ENCODE results near the gene HSBP1. TPM values are rescaled to one million over a fixed set of nuclear protein-coding genes. Genes with fewer than 3 reads are reported as not detected.
A peak's percentile ranks its signal among the peaks of the same experiment; 100 is the strongest.

The HSBP1 gene
- total RNA-seq, 1 experiment from 2014 or later, result 216 TPM

GRCh38 chr16:83803811-83804210 lies 4.0 kb upstream of the HSBP1 start:
- H3K4me3 Mint-ChIP-seq (ENCODE audit: low read depth, unreplicated experiment), result no peak overlapping the region
- H3K36me3 Mint-ChIP-seq (ENCODE audit: insufficient read depth, unreplicated experiment), result peaks cover 13% of the 10 kb centered on the region
- CTCF ChIA-PET, result interaction anchor here (0.5 kb wide), 1 partner anchor 297 kb away, joined by 3 read pairs; no protein-coding TSS in a partner anchor
- H3K27me3 Mint-ChIP-seq (ENCODE audit: unreplicated experiment), result peaks cover 16% of the 10 kb centered on the region
- H3K4me1 Mint-ChIP-seq (ENCODE audit: low read depth, unreplicated experiment), result peaks cover 17% of the 10 kb centered on the region
- peak overlapping the region; percentile 13 for H3K27ac Mint-ChIP-seq (ENCODE audit: unreplicated experiment)
- intact Hi-C loops (cut with micrococcal nuclease; ENCODE audit: unreplicated experiment), result no loop called here
- TF ChIP-seq CTCF (IDR thresholded peaks at IDR 0.05; ENCODE audit: unreplicated experiment), result no peak
- DNase-seq, result peak; percentile 34
- no peaks in the 10 kb centered on the region for H3K9me3 Mint-ChIP-seq (ENCODE audit: low read depth, unreplicated experiment)
- no TSS peak for BruUV-seq (replicated peaks)

- BruUV-seq (replicated peaks), result no TSS peak
Observed at GRCh38 chr16:83804366-83804765, 3.4 kb upstream of the HSBP1 start.

GRCh38 chr16:83806036-83806435 lies 1.7 kb upstream of the HSBP1 start:
- intact Hi-C loops (cut with micrococcal nuclease; ENCODE audit: unreplicated experiment), result no loop called here
- CTCF ChIA-PET, result no interaction called here
- H3K27me3 Mint-ChIP-seq (ENCODE audit: unreplicated experiment), result peaks cover 10% of the 10 kb centered on the region
- H3K36me3 Mint-ChIP-seq (ENCODE audit: insufficient read depth, unreplicated experiment), result peaks cover 31% of the 10 kb centered on the region
- H3K4me1 Mint-ChIP-seq (ENCODE audit: low read depth, unreplicated experiment), result peaks cover 25% of the 10 kb centered on the region
- no peak overlapping the region for H3K27ac Mint-ChIP-seq (ENCODE audit: unreplicated experiment)
- no peaks in the 10 kb centered on the region for H3K9me3 Mint-ChIP-seq (ENCODE audit: low read depth, unreplicated experiment)
- DNase-seq, result no peak
- H3K4me3 Mint-ChIP-seq (ENCODE audit: low read depth, unreplicated experiment), result no peak overlapping the region
- no TSS peak for BruUV-seq (replicated peaks)
- no peak for TF ChIP-seq CTCF (IDR thresholded peaks at IDR 0.05; ENCODE audit: unreplicated experiment)

More at GRCh38 chr16:83804366-83804765, 3.4 kb upstream of the HSBP1 start:
- intact Hi-C loops (cut with micrococcal nuclease; ENCODE audit: unreplicated experiment), result no loop called here
- H3K27me3 Mint-ChIP-seq (ENCODE audit: unreplicated experiment), result peaks cover 13% of the 10 kb centered on the region
- peaks cover 18% of the 10 kb centered on the region for H3K36me3 Mint-ChIP-seq (ENCODE audit: insufficient read depth, unreplicated experiment)
- H3K9me3 Mint-ChIP-seq (ENCODE audit: low read depth, unreplicated experiment), result no peaks in the 10 kb centered on the region
- H3K27ac Mint-ChIP-seq (ENCODE audit: unreplicated experiment), result peak overlapping the region; percentile 13
- H3K4me1 Mint-ChIP-seq (ENCODE audit: low read depth, unreplicated experiment), result peaks cover 22% of the 10 kb centered on the region
- H3K4me3 Mint-ChIP-seq (ENCODE audit: low read depth, unreplicated experiment), result no peak overlapping the region
- no peak for DNase-seq
- no peak for TF ChIP-seq CTCF (IDR thresholded peaks at IDR 0.05; ENCODE audit: unreplicated experiment)
- CTCF ChIA-PET, result no interaction called here

GRCh38 chr16:83806731-83807130 lies 1.0 kb upstream of the HSBP1 start:
- H3K27me3 Mint-ChIP-seq (ENCODE audit: unreplicated experiment), result peaks cover 3% of the 10 kb centered on the region
- H3K27ac Mint-ChIP-seq (ENCODE audit: unreplicated experiment), result no peak overlapping the region
- TF ChIP-seq CTCF (IDR thresholded peaks at IDR 0.05; ENCODE audit: unreplicated experiment), result no peak
- peaks cover 25% of the 10 kb centered on the region for H3K4me1 Mint-ChIP-seq (ENCODE audit: low read depth, unreplicated experiment)
- no peaks in the 10 kb centered on the region for H3K9me3 Mint-ChIP-seq (ENCODE audit: low read depth, unreplicated experiment)
- intact Hi-C loops (cut with micrococcal nuclease; ENCODE audit: unreplicated experiment), result no loop called here
- no peak for DNase-seq
- no peak overlapping the region for H3K4me3 Mint-ChIP-seq (ENCODE audit: low read depth, unreplicated experiment)
- CTCF ChIA-PET, result no interaction called here
- no TSS peak for BruUV-seq (replicated peaks)
- peaks cover 35% of the 10 kb centered on the region for H3K36me3 Mint-ChIP-seq (ENCODE audit: insufficient read depth, unreplicated experiment)

Data from Calu3 (cell line).